Measurements from ENCODE around the gene TCL1A. TPM values are rescaled to one million over a fixed set of nuclear protein-coding genes. Genes with fewer than 3 reads are reported as not detected.
A peak's percentile ranks its signal among the peaks of the same experiment; 100 is the strongest.

The TCL1A gene
- total and polyA plus RNA-seq, 9 of the 15 experiments (the other 6 are each of a cell fraction or from before 2014, with no cell fraction given): 0.10 to 0.11 TPM; not detected in 7

DNA sequence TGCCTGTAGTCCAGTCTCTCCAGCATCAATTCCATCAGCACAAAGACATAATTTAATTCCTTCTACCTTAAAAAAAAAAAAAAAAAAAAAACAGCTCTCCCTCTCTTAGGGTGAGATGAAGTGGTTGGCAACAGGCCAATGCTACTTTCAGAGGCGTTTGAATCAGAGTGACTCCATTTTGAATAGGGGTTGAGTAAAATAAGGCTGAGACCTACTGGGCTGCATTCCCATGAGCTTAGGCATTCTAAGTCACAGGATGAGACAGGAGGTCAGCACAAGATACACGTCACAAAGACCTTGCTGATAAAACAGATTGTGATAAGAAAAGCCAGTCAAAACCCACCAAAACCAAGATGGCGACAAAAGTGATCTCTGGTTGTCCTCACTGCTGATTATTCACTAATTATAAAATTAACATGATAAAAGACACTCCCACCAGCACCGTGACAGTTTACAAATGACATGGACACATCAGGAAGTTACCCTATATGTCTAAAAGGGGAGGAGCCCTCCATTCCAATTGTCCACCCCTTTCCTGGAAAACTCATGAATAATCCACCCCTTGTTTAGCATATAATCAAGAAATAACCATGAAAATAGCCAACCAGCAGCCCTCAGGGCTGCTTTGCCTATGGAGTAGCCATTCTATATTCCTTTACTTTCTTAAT, 34.6 kb downstream of the TCL1A start:
- in situ Hi-C loops (cut with MboI): no loop called here
- no peak overlapping the region for H2AFZ ChIP-seq (ENCODE audit: low read depth, low read length)
- no TSS peak for BruUV-seq (replicated peaks)
- no peak overlapping the region for H3K4me3 ChIP-seq
- 0% methylated on average over 4 of the region's 4 CpGs for WGBS (ENCODE audit: insufficient coverage, low coverage, missing lambda C conversion rate)
- no peaks in the 10 kb centered on the region for H3K27me3 ChIP-seq (ENCODE audit: control insufficient read depth in 2 of 2, insufficient read depth in 2 of 2, low read length in 2 of 2)
- no peak overlapping the region for H3K9ac ChIP-seq (ENCODE audit: insufficient read depth in 1 of 2, low read depth in 2 of 2, low read length in 2 of 2)
- H3K9me3 ChIP-seq (replicated peaks; ENCODE audit: control insufficient read depth, insufficient read depth, low read depth, low read length): no peaks in the 10 kb centered on the region
- FAIRE-seq (no peak), DNase-seq (ENCODE audit: extremely low read depth in 1 of 4, low spot score in 3 of 4) (no peak), ATAC-seq (no peak)
- no peak overlapping the region for H3K4me2 ChIP-seq (ENCODE audit: insufficient read depth, low read length)
- ChIA-PET POLR2A (no interaction called here), CTCF (ENCODE audit: low intra/inter-chr PET ratio) (no interaction called here)
- H3K36me3 ChIP-seq (ENCODE audit: control insufficient read depth, insufficient read depth, low read length): no peaks in the 10 kb centered on the region
- intact Hi-C loops (cut with micrococcal nuclease): no loop called here
- H3K4me1 ChIP-seq (replicated peaks in 1 of 2; ENCODE audit: control insufficient read depth in 2 of 2, insufficient read depth in 2 of 2, low read length in 2 of 2): no peaks in the 10 kb centered on the region
- no peaks in the 10 kb centered on the region for H3K79me2 ChIP-seq (ENCODE audit: control insufficient read depth, insufficient read depth, low read length)
- no peaks in the 10 kb centered on the region for H4K20me1 ChIP-seq (replicated peaks; ENCODE audit: control insufficient read depth, insufficient read depth, low read length)
- no peak overlapping the region for H3K27ac ChIP-seq (ENCODE audit: extremely low read depth, low read depth, low read length)
- no peaks in the 10 kb centered on the region for H3K9me1 ChIP-seq (ENCODE audit: control insufficient read depth, insufficient read depth, low read length)
- peak; percentile 60 for TF ChIP-seq NFIC (IDR thresholded peaks at IDR 0.05)
- TF ChIP-seq ZNF444 (CRISPR knock-in tag; IDR thresholded peaks at IDR 0.05): no peak
- no peak for TF ChIP-seq TRIM24 (IDR thresholded peaks at IDR 0.05)
- no peak for TF ChIP-seq POLR2H (tag; IDR thresholded peaks at IDR 0.05; ENCODE audit: low read depth)
- no peak for TF ChIP-seq TEAD4 (IDR thresholded peaks at IDR 0.05; ENCODE audit: low read length)
- TF ChIP-seq TEAD4 (CRISPR knock-in tag; IDR thresholded peaks at IDR 0.05; ENCODE audit: borderline replicate concordance): no peak
- no peak for TF ChIP-seq HEY1 (CRISPR knock-in tag; IDR thresholded peaks at IDR 0.05; ENCODE audit: borderline replicate concordance)
- TF ChIP-seq, protein P1, sequence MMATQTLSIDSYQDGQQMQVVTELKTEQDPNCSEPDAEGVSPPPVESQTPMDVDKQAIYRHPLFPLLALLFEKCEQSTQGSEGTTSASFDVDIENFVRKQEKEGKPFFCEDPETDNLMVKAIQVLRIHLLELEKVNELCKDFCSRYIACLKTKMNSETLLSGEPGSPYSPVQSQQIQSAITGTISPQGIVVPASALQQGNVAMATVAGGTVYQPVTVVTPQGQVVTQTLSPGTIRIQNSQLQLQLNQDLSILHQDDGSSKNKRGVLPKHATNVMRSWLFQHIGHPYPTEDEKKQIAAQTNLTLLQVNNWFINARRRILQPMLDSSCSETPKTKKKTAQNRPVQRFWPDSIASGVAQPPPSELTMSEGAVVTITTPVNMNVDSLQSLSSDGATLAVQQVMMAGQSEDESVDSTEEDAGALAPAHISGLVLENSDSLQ (IDR thresholded peaks at IDR 0.05): peak; percentile 31; the same call in 1 of the 2 replicates
